H9 (cell line): ENCODE results near the gene ATP2B2. TPM values are rescaled to one million over a fixed set of nuclear protein-coding genes. Genes with fewer than 3 reads are reported as not detected.
A peak's percentile ranks its signal among the peaks of the same experiment; 100 is the strongest.

Experiments
- DNase-seq: peaks from one replicate; pipeline ENCODE4 v3.0.0-alpha.2; 2017
- H2AFZ ChIP-seq: one replicate; pipeline ENCODE4 v1.6.1; 2013; ENCODE audit warnings: mild to moderate bottlenecking, low read length, control low read depth, moderate library complexity
- H2AK5ac ChIP-seq: 2 replicates; pipeline ENCODE4 v1.6.1; 2013; ENCODE audit warnings: low read length, control low read depth, mixed read lengths; ENCODE audit not compliant: insufficient read length
- H2BK120ac ChIP-seq: one replicate; pipeline ENCODE4 v1.6.1; 2013; ENCODE audit warnings: low read depth, mild to moderate bottlenecking, low read length, control low read depth, inconsistent platforms; ENCODE audit not compliant: poor library complexity, severe bottlenecking
- H2BK12ac ChIP-seq: 2 replicates; pipeline ENCODE4 v1.6.1; 2013; ENCODE audit warnings: low read length, control low read depth, mixed read lengths, low read depth; ENCODE audit not compliant: insufficient read length
- H2BK15ac ChIP-seq: 2 replicates; pipeline ENCODE4 v1.6.1; 2013; ENCODE audit warnings: low read depth, low read length, control low read depth
- H2BK20ac ChIP-seq: one replicate; pipeline ENCODE4 v1.6.1; 2013; ENCODE audit warnings: low read depth, mild to moderate bottlenecking, low read length, control low read depth, inconsistent platforms; ENCODE audit not compliant: poor library complexity, severe bottlenecking
- H2BK5ac ChIP-seq: 2 replicates; pipeline ENCODE4 v1.6.1; 2013; ENCODE audit warnings: low read length, control low read depth, mixed read lengths; ENCODE audit not compliant: insufficient read length
- H3K14ac ChIP-seq: 2 replicates; pipeline ENCODE4 v1.6.1; 2013; ENCODE audit warnings: low read length, control low read depth; ENCODE audit not compliant: insufficient read depth
- H3K18ac ChIP-seq: 2 replicates; pipeline ENCODE4 v1.6.1; 2013; ENCODE audit warnings: low read depth, mild to moderate bottlenecking, mixed read lengths, low read length, control low read depth; ENCODE audit not compliant: insufficient read length
- H3K23ac ChIP-seq: 2 replicates; pipeline ENCODE4 v1.6.1; 2013; ENCODE audit warnings: low read length, control low read depth, mixed read lengths, low read depth; ENCODE audit not compliant: insufficient read length
- H3K23me2 ChIP-seq: 2 replicates; pipeline ENCODE4 v1.6.1; 2013; ENCODE audit warnings: low read depth, mild to moderate bottlenecking, mixed read lengths, low read length, control low read depth; ENCODE audit not compliant: insufficient read length, poor library complexity, severe bottlenecking
- H3K27ac ChIP-seq: 2 replicates; pipeline ENCODE4 v1.5.1; 2013; ENCODE audit warnings: low read length, control low read depth, mixed read lengths, low read depth; ENCODE audit not compliant: insufficient read length
- H3K27me3 ChIP-seq: 2 replicates; pipeline ENCODE4 v1.6.1; 2013; ENCODE audit warnings: low read length, control low read depth, inconsistent platforms; ENCODE audit not compliant: insufficient read depth
- H3K4ac ChIP-seq: 2 replicates; pipeline ENCODE4 v1.6.1; 2013; ENCODE audit warnings: low read depth, mild to moderate bottlenecking, control low read depth, inconsistent platforms, low read length, moderate library complexity
- H3K4me1 ChIP-seq: 2 replicates; pipeline ENCODE4 v1.6.1; 2013; ENCODE audit warnings: low read length, control low read depth, inconsistent platforms; ENCODE audit not compliant: insufficient read depth
- H3K4me2 ChIP-seq: 2 replicates; pipeline ENCODE4 v1.6.1; 2013; ENCODE audit warnings: low read length, control low read depth, mixed read lengths; ENCODE audit not compliant: insufficient read length, insufficient read depth
- H3K56ac ChIP-seq: 2 replicates; pipeline ENCODE4 v1.6.1; 2013; ENCODE audit warnings: low read depth, mild to moderate bottlenecking, mixed read lengths, low read length, control low read depth; ENCODE audit not compliant: insufficient read length
- H3K79me1 ChIP-seq: 2 replicates; pipeline ENCODE4 v1.6.1; 2013; ENCODE audit warnings: low read depth, mild to moderate bottlenecking, moderate library complexity, low read length, control low read depth, inconsistent platforms; ENCODE audit not compliant: insufficient read depth, poor library complexity, severe bottlenecking
- H3K79me2 ChIP-seq: 2 replicates; pipeline ENCODE4 v1.6.1; 2013; ENCODE audit warnings: low read length, control low read depth, inconsistent platforms; ENCODE audit not compliant: insufficient read depth
- H3K9ac ChIP-seq: 2 replicates; pipeline ENCODE4 v1.6.1; 2013; ENCODE audit warnings: low read length, control low read depth, mixed read lengths; ENCODE audit not compliant: insufficient read length; ENCODE audit errors: extremely low read depth
- H3K9me3 ChIP-seq: one replicate; pipeline ENCODE4 v1.6.1; 2013; ENCODE audit warnings: low read depth, low read length, inconsistent platforms; ENCODE audit not compliant: control insufficient read depth
- H3T11ph ChIP-seq: one replicate; pipeline ENCODE4 v1.6.1; 2013; ENCODE audit warnings: mild to moderate bottlenecking, low read length, control low read depth, inconsistent platforms
- H4K20me1 ChIP-seq: one replicate; pipeline ENCODE4 v1.6.1; 2013; ENCODE audit not compliant: control insufficient read depth, insufficient read length, insufficient read depth
- H4K5ac ChIP-seq: 2 replicates; pipeline ENCODE4 v1.6.1; 2013; ENCODE audit warnings: low read depth, mild to moderate bottlenecking, mixed read lengths, low read length, control low read depth; ENCODE audit not compliant: insufficient read length
- H4K8ac ChIP-seq: replicated peaks from 2 replicates; pipeline ENCODE4 v1.6.1; 2013; ENCODE audit warnings: low read length, control low read depth, mixed read lengths, low read depth; ENCODE audit not compliant: insufficient read length
- H4K91ac ChIP-seq: 2 replicates; pipeline ENCODE4 v1.6.1; 2013; ENCODE audit warnings: low read depth, mild to moderate bottlenecking, moderate library complexity, mixed read lengths, low read length, control low read depth; ENCODE audit not compliant: insufficient read length
- H3K27ac Mint-ChIP-seq, 3 experiments: 2 replicates in 2 of 3; 3 replicates in 1 of 3; pipeline ENCODE4 v1.8.0; 2020 to 2021; ENCODE audit warnings: mixed read lengths in 3 of 3, mild to moderate bottlenecking in 1 of 3, moderate library complexity in 1 of 3
- H3K27me3 Mint-ChIP-seq: 2 replicates; pipeline ENCODE4 v1.8.0; 2021; ENCODE audit warnings: low read depth, mild to moderate bottlenecking, moderate library complexity, mixed read lengths
- H3K36me3 Mint-ChIP-seq, 3 experiments: 2 replicates in 2 of 3; 3 replicates in 1 of 3; pipeline ENCODE4 v1.8.0; 2020 to 2021; ENCODE audit warnings: low read depth in 3 of 3, mixed read lengths in 3 of 3; ENCODE audit not compliant: insufficient read depth in 1 of 3
- H3K4me1 Mint-ChIP-seq, 2 experiments: 2 replicates each; pipeline ENCODE4 v1.8.0; 2020; ENCODE audit warnings: mixed read lengths in 2 of 2
- H3K4me3 Mint-ChIP-seq, 2 experiments: 2 replicates in 1 of 2; 3 replicates in 1 of 2; pipeline ENCODE4 v1.8.0; 2020 to 2021; ENCODE audit warnings: mild to moderate bottlenecking in 2 of 2, mixed read lengths in 2 of 2, moderate library complexity in 1 of 2
- H3K9me3 Mint-ChIP-seq, 2 experiments: 2 replicates in 1 of 2; 3 replicates in 1 of 2; pipeline ENCODE4 v1.8.0; 2020; ENCODE audit warnings: mild to moderate bottlenecking in 2 of 2, mixed read lengths in 2 of 2, moderate library complexity in 1 of 2
- WGBS: extraction: QIAGEN DNeasy Blood & Tissue Kit; methylation state at CpG from one replicate; pipeline ENCODE4 v1.1.7; 2013; ENCODE audit warnings: missing lambda C conversion rate, low lambda C conversion rate, mixed read lengths; ENCODE audit not compliant: insufficient read length; ENCODE audit errors: extremely low coverage; 5-methylcytosine and 5-hydroxymethylcytosine counted together
- total RNA-seq: library from RNA; stranded (reverse); gene quantifications from 2 replicates; pipeline ENCODE4 v1.2.1, GENCODE V29; 2021
- TF ChIP-seq, protein P1 (sequence below): fragments of 200-600 bp; sonication (generic); conservative IDR thresholded peaks from 3 replicates; pipeline ENCODE4 v1.8.0; 2021; ENCODE audit warnings: antibody characterized with exemption, mild to moderate bottlenecking

The ATP2B2 gene
- total RNA-seq, 1 experiment from 2014 or later, result 0.33 TPM

DNA sequence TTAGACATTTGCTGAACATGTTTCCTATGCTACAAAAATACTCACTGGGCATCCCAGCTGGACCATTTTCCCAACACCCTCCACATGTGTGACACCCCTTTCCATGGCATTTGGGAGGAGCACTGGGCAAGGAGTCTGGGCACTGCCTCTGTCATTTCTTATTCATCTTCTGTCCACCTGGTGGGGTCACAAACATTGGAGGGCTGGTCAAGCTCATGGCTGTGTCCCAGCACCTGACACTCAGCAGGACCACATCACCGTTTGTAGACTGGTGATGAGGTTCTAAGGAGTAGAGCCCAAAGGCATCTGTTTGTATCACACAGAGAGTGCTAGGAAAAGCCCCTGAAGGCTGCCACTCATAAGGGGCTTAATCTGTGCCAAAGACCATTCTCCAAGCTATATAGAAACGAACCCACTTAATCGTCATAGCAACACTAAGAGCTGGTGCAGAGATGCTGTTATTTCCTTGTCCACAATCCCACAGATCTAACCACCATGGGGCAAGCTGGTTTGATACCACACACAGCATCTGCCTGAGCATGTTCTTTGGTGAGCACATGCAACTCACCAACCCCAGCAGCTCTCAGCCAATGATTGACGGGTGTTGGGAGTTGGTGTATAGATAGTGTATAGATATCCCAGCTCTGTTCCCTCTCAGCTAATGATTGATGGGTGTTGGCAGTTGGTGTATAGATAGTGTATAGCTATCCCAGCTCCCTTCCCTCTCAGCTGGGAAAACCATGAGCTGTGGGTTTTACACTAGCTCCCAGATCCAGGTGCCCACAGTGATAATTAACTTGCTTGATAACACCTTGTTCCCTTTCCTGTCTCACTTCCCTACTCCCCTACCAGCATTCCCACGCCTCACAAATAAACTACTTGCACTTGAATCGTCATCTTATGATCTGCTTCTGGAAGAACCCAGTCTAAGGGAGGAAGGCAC lies 42.7 kb upstream of the ATP2B2 start:
- Histone ChIP-seq H2BK20ac (no peak overlapping the region), H4K5ac (no peak overlapping the region), H4K20me1 (no peaks in the 10 kb centered on the region), H3K4me1 (no peaks in the 10 kb centered on the region), H4K91ac (no peak overlapping the region), H3K9ac (no peak overlapping the region), H3K79me1 (no peaks in the 10 kb centered on the region), H2BK15ac (no peak overlapping the region), H2AK5ac (no peak overlapping the region), H3T11ph (no peak overlapping the region), H2BK120ac (no peak overlapping the region), H3K18ac (no peak overlapping the region), H3K14ac (no peak overlapping the region), H3K27ac (no peak overlapping the region), H2AFZ (no peak overlapping the region), H3K23ac (no peak overlapping the region), H3K27me3 (no peaks in the 10 kb centered on the region), H3K4ac (no peak overlapping the region), H3K4me2 (no peak overlapping the region), H3K79me2 (no peaks in the 10 kb centered on the region), H3K23me2 (no peaks in the 10 kb centered on the region), H3K56ac (no peak overlapping the region), H4K8ac (no peak overlapping the region), H2BK5ac (no peak overlapping the region), H2BK12ac (no peak overlapping the region), H3K9me3 (no peaks in the 10 kb centered on the region)
- Mint-ChIP-seq H3K9me3 (peaks cover 2% of the 10 kb centered on the region in 2 experiments; a peak in 3 of 5 replicates), H3K27me3 (peaks cover 8% of the 10 kb centered on the region), H3K36me3 (no peaks in the 10 kb centered on the region; a peak in 1 of 7 replicates), H3K4me1 (peaks cover 16 to 30% of the 10 kb centered on the region in 2 experiments), H3K27ac (no peak overlapping the region), H3K4me3 (no peak overlapping the region)
- TF ChIP-seq, protein P1, sequence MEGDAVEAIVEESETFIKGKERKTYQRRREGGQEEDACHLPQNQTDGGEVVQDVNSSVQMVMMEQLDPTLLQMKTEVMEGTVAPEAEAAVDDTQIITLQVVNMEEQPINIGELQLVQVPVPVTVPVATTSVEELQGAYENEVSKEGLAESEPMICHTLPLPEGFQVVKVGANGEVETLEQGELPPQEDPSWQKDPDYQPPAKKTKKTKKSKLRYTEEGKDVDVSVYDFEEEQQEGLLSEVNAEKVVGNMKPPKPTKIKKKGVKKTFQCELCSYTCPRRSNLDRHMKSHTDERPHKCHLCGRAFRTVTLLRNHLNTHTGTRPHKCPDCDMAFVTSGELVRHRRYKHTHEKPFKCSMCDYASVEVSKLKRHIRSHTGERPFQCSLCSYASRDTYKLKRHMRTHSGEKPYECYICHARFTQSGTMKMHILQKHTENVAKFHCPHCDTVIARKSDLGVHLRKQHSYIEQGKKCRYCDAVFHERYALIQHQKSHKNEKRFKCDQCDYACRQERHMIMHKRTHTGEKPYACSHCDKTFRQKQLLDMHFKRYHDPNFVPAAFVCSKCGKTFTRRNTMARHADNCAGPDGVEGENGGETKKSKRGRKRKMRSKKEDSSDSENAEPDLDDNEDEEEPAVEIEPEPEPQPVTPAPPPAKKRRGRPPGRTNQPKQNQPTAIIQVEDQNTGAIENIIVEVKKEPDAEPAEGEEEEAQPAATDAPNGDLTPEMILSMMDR, result no peak
- no CpG with 5 or more reads among the region's 6 CpGs for WGBS
- DNase-seq, result peak; percentile 10
